Gastrocnemius medialis (tissue), 4 donors: ENCODE data around the gene RITA1.

ENCODE experiments used
- POLR2A ChIP-seq, 2 donors: fragments of 450-650 bp; IDR thresholded peaks; one replicate each; pipeline ENCODE4 v1.6.1; 2017; ENCODE audit warnings: antibody characterized with exemption in 2 of 2, mild to moderate bottlenecking in 2 of 2, moderate library complexity in 2 of 2
- TF ChIP-seq, protein P1 (sequence below), 5 experiments: fragments of 450-650 bp in 3 of 5; fragments of 200-600 bp in 2 of 5; sonication (generic) in 2 of 5; IDR thresholded peaks in 4 of 5; conservative IDR thresholded peaks in 1 of 5; 1 replicate in 4 of 5; 2 replicates in 1 of 5; pipeline ENCODE4 v1.5.1; 2016 to 2019; ENCODE audit warnings: antibody characterized with exemption in 5 of 5, mild to moderate bottlenecking in 3 of 5, moderate library complexity in 3 of 5

GRCh38 chr12:113236539-113237399, 51.2 kb downstream of the RITA1 start:
- TF ChIP-seq POLR2A (IDR thresholded peaks at IDR 0.05): peak; percentile 31 to 58
- TF ChIP-seq, protein P1, sequence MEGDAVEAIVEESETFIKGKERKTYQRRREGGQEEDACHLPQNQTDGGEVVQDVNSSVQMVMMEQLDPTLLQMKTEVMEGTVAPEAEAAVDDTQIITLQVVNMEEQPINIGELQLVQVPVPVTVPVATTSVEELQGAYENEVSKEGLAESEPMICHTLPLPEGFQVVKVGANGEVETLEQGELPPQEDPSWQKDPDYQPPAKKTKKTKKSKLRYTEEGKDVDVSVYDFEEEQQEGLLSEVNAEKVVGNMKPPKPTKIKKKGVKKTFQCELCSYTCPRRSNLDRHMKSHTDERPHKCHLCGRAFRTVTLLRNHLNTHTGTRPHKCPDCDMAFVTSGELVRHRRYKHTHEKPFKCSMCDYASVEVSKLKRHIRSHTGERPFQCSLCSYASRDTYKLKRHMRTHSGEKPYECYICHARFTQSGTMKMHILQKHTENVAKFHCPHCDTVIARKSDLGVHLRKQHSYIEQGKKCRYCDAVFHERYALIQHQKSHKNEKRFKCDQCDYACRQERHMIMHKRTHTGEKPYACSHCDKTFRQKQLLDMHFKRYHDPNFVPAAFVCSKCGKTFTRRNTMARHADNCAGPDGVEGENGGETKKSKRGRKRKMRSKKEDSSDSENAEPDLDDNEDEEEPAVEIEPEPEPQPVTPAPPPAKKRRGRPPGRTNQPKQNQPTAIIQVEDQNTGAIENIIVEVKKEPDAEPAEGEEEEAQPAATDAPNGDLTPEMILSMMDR (IDR thresholded peaks at IDR 0.05 in 4 of 5, conservative IDR thresholded peaks at IDR 0.05 in 1 of 5): no peak
